HepG2 (cell line): ENCODE measurements around the gene FILIP1. TPM values are rescaled to one million over a fixed set of nuclear protein-coding genes. Genes with fewer than 3 reads are reported as not detected.

ENCODE experiments used
- FOXA3 ChIP-seq: IDR thresholded peaks from 2 replicates; pipeline ENCODE4 v1.6.1; 2016; ENCODE audit warnings: missing genetic modification reagents, missing compliant biosample characterization
- KAT8 ChIP-seq: IDR thresholded peaks from 2 replicates; pipeline ENCODE4 v1.6.1; 2016; ENCODE audit warnings: missing genetic modification reagents, missing compliant biosample characterization
- KDM4B ChIP-seq: sonication (generic); formaldehyde crosslinking; IDR thresholded peaks from 2 replicates; pipeline ENCODE4 v1.4.0; 2020; ENCODE audit warnings: missing genetic modification reagents
- NCOA5 ChIP-seq: sonication (generic); formaldehyde crosslinking; IDR thresholded peaks from 2 replicates; pipeline ENCODE4 v1.4.0; 2020; ENCODE audit warnings: missing genetic modification reagents
- PPARG ChIP-seq: conservative IDR thresholded peaks from 2 replicates; pipeline ENCODE4 v1.6.1; 2016; ENCODE audit warnings: missing biosample characterization, missing genetic modification reagents
- PRDM10 ChIP-seq: sonication (generic); formaldehyde crosslinking; IDR thresholded peaks from 2 replicates; pipeline ENCODE4 v1.4.0; 2020; ENCODE audit warnings: low read depth, missing genetic modification reagents
- RBM39 ChIP-seq: fragments of 200-400 bp; formaldehyde crosslinking; IDR thresholded peaks from one replicate; pipeline ENCODE4 v1.6.1; 2018; ENCODE audit warnings: antibody characterized with exemption, mild to moderate bottlenecking, low read depth, low read length; ENCODE audit not compliant: poor library complexity, severe bottlenecking
- RXRA ChIP-seq: sonication (generic); formaldehyde crosslinking; IDR thresholded peaks from 2 replicates; pipeline ENCODE4 v1.5.1; 2020; ENCODE audit warnings: missing genetic modification reagents
- SIX1 ChIP-seq: sonication (generic); formaldehyde crosslinking; IDR thresholded peaks from 2 replicates; pipeline ENCODE4 v1.4.0; 2020; ENCODE audit warnings: missing genetic modification reagents, borderline replicate concordance
- SNAPC4 ChIP-seq: sonication (generic); formaldehyde crosslinking; IDR thresholded peaks from 2 replicates; pipeline ENCODE4 v1.4.0; 2020; ENCODE audit warnings: mild to moderate bottlenecking, missing genetic modification reagents
- TIGD3 ChIP-seq: sonication (generic); formaldehyde crosslinking; IDR thresholded peaks from 2 replicates; pipeline ENCODE4 v1.5.1; 2020; ENCODE audit warnings: mild to moderate bottlenecking, missing genetic modification reagents, borderline replicate concordance
- YY1 ChIP-seq: IDR thresholded peaks from 2 replicates; pipeline ENCODE4 v1.6.1; 2011; ENCODE audit warnings: low read length, low read depth, moderate library complexity, mild to moderate bottlenecking; ENCODE audit not compliant: insufficient read depth, insufficient replicate concordance
- ZHX1 ChIP-seq: sonication (generic); formaldehyde crosslinking; IDR thresholded peaks from 2 replicates; pipeline ENCODE4 v1.8.1; 2022; ENCODE audit warnings: low read depth, mild to moderate bottlenecking, missing genetic modification reagents
- ZNF605 ChIP-seq: sonication (generic); formaldehyde crosslinking; IDR thresholded peaks from 2 replicates; pipeline ENCODE4 v1.8.0; 2022; ENCODE audit warnings: mild to moderate bottlenecking, missing genetic modification reagents
- ZNF775 ChIP-seq: sonication (generic); formaldehyde crosslinking; IDR thresholded peaks from 2 replicates; pipeline ENCODE4 v1.4.0; 2020; ENCODE audit warnings: missing genetic modification reagents, mild to moderate bottlenecking, moderate library complexity, borderline replicate concordance
- ZSCAN25 ChIP-seq: sonication (generic); formaldehyde crosslinking; IDR thresholded peaks from 2 replicates; pipeline ENCODE4 v1.8.0; 2022; ENCODE audit warnings: mild to moderate bottlenecking, missing genetic modification reagents
- polyA plus RNA-seq, 8 experiments: library from polyadenylated mRNA; depleted of rRNA in 3 of 8; stranded (reverse) in 7 of 8; unstranded in 1 of 8; fragments of >200 nt; fragmentation: Illumina TruSeq in 4 of 8; extraction: Trizol in 4 of 8; gene quantifications; 2 replicates each; pipeline versions ENCODE4 v1.2.1 to v1.2.3, GENCODE V29; 2011 to 2016; ENCODE audit warnings: low read depth in 4 of 8, missing spikeins in 1 of 8, mixed read lengths in 1 of 8; ENCODE audit not compliant: insufficient read depth in 1 of 8
- total RNA-seq, 5 experiments: library from RNA; depleted of rRNA; stranded (reverse); fragments of >200 nt; fragmentation: Illumina TruSeq; extraction: Trizol; gene quantifications; 2 replicates each; pipeline ENCODE4 v1.2.3, GENCODE V29; 2016; ENCODE audit warnings: low read depth in 1 of 5

The FILIP1 gene
- total and polyA plus RNA-seq, 2 of the 13 experiments (the other 11 are each of a cell fraction or from before 2014, with no cell fraction given) = not detected

GRCh38 chr6:75284632-75285282 is 208.8 kb downstream of the FILIP1 start, which contains the start of gene TMEM30A (continued):
- TF ChIP-seq PRDM10 (CRISPR knock-in tag) (peak; percentile 39; the same call in 1 of the 2 replicates), KDM4B (peak; percentile 82; the same call in 1 of the 2 replicates), YY1 (peak; percentile 45), RXRA (CRISPR knock-in tag) (peak; percentile 24; the same call in 1 of the 2 replicates), RBM39 (peak; percentile 86), ZSCAN25 (peak; percentile 90), TIGD3 (CRISPR knock-in tag) (0 out of 2 replicates have a peak, but pooled peaks have one; percentile 78), ZHX1 (CRISPR knock-in tag) (0 out of 2 replicates have a peak, but pooled peaks have one; percentile 57), SIX1 (CRISPR knock-in tag) (no peak), KAT8 (CRISPR knock-in tag) (peak; percentile 89), ZNF775 (CRISPR knock-in tag) (peak; percentile 37; the same call in 1 of the 2 replicates), FOXA3 (CRISPR knock-in tag) (peak; percentile 51), ZNF605 (peak; percentile 94), SNAPC4 (CRISPR knock-in tag) (no peak), PPARG (no peak), NCOA5 (no peak)
